ENCODE results near the gene GPD1L. TPM values are rescaled to one million over a fixed set of nuclear protein-coding genes. Genes with fewer than 3 reads are reported as not detected.

GPD1L gene
- total RNA-seq, 3 donors from 2014 or later (not counting 1 experiment from before 2014, with no cell fraction given) = 14.8 to 35.3 (median 28.4) TPM

GRCh38 chr3:32193101-32193500 lies 86.7 kb downstream of the GPD1L start:
- H3K27ac Mint-ChIP-seq = no peak overlapping the region
- no peaks in the 10 kb centered on the region for H3K9me3 ChIP-seq (ENCODE audit: control insufficient read depth, insufficient read depth, low read length)
- TF ChIP-seq, protein P1, sequence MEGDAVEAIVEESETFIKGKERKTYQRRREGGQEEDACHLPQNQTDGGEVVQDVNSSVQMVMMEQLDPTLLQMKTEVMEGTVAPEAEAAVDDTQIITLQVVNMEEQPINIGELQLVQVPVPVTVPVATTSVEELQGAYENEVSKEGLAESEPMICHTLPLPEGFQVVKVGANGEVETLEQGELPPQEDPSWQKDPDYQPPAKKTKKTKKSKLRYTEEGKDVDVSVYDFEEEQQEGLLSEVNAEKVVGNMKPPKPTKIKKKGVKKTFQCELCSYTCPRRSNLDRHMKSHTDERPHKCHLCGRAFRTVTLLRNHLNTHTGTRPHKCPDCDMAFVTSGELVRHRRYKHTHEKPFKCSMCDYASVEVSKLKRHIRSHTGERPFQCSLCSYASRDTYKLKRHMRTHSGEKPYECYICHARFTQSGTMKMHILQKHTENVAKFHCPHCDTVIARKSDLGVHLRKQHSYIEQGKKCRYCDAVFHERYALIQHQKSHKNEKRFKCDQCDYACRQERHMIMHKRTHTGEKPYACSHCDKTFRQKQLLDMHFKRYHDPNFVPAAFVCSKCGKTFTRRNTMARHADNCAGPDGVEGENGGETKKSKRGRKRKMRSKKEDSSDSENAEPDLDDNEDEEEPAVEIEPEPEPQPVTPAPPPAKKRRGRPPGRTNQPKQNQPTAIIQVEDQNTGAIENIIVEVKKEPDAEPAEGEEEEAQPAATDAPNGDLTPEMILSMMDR (IDR thresholded peaks at IDR 0.05) = no peak
- ATAC-seq (no peak), DNase-seq (no peak)
- H3K4me1 Mint-ChIP-seq = no peaks in the 10 kb centered on the region
- no peaks in the 10 kb centered on the region for H3K27me3 ChIP-seq (ENCODE audit: control insufficient read depth, insufficient read depth, low read length)
- H3K4me1 ChIP-seq (ENCODE audit: control insufficient read depth, insufficient read depth, low read length) = no peaks in the 10 kb centered on the region
- H3K36me3 ChIP-seq (ENCODE audit: control insufficient read depth, insufficient read depth, low read length) = no peaks in the 10 kb centered on the region
- intact Hi-C loops (cut with micrococcal nuclease) = no loop called here
- H3K4me3 Mint-ChIP-seq = no peak overlapping the region
- peaks cover 9 to 16% of the 10 kb centered on the region in 2 donors for H3K27me3 Mint-ChIP-seq (ENCODE audit: low read depth in 2 of 2)
- no peak overlapping the region for H3K4me3 ChIP-seq (ENCODE audit: low read length)
- H3K27ac ChIP-seq (ENCODE audit: low read length) = no peak overlapping the region
- H3K9me3 Mint-ChIP-seq = no peaks in the 10 kb centered on the region
- no peaks in the 10 kb centered on the region for H3K36me3 Mint-ChIP-seq

- no peak for ATAC-seq
- 94% methylated on average over 1 of the region's 1 CpG for WGBS (ENCODE audit: insufficient coverage)
These were observed 88.2 kb downstream of the GPD1L start for GRCh38 chr3:32194653-32195052.

GRCh38 chr3:32195995-32196540 lies 89.6 kb downstream of the GPD1L start:
- intact Hi-C loops (cut with micrococcal nuclease) = no loop called here
- Mint-ChIP-seq H3K27me3 (ENCODE audit: low read depth in 2 of 2) (peaks cover 11 to 30% of the 10 kb centered on the region in 2 donors), H3K4me1 (no peaks in the 10 kb centered on the region), H3K27ac (no peak overlapping the region), H3K9me3 (no peaks in the 10 kb centered on the region), H3K4me3 (no peak overlapping the region), H3K36me3 (no peaks in the 10 kb centered on the region)
- Histone ChIP-seq H3K9me3 (ENCODE audit: control insufficient read depth, insufficient read depth, low read length) (no peaks in the 10 kb centered on the region), H3K36me3 (ENCODE audit: control insufficient read depth, insufficient read depth, low read length) (no peaks in the 10 kb centered on the region), H3K4me1 (ENCODE audit: control insufficient read depth, insufficient read depth, low read length) (no peaks in the 10 kb centered on the region), H3K27me3 (ENCODE audit: control insufficient read depth, insufficient read depth, low read length) (no peaks in the 10 kb centered on the region), H3K4me3 (ENCODE audit: low read length) (no peak overlapping the region), H3K27ac (ENCODE audit: low read length) (no peak overlapping the region)
- no peak for DNase-seq
- ATAC-seq = no peak
- 78% methylated on average over 4 of the region's 4 CpGs for WGBS (ENCODE audit: insufficient coverage)
- TF ChIP-seq, protein P1 (IDR thresholded peaks at IDR 0.05) = no peak

More at GRCh38 chr3:32194653-32195052, 88.2 kb downstream of the GPD1L start:
- no peaks in the 10 kb centered on the region for H3K4me1 Mint-ChIP-seq
- Histone ChIP-seq H3K36me3 (ENCODE audit: control insufficient read depth, insufficient read depth, low read length) (no peaks in the 10 kb centered on the region), H3K4me3 (ENCODE audit: low read length) (no peak overlapping the region), H3K27ac (ENCODE audit: low read length) (no peak overlapping the region), H3K9me3 (ENCODE audit: control insufficient read depth, insufficient read depth, low read length) (no peaks in the 10 kb centered on the region), H3K4me1 (ENCODE audit: control insufficient read depth, insufficient read depth, low read length) (no peaks in the 10 kb centered on the region), H3K27me3 (ENCODE audit: control insufficient read depth, insufficient read depth, low read length) (no peaks in the 10 kb centered on the region)
- no peak for DNase-seq
- TF ChIP-seq, protein P1 (IDR thresholded peaks at IDR 0.05) = no peak
- H3K4me3 Mint-ChIP-seq = no peak overlapping the region
- no peak overlapping the region for H3K27ac Mint-ChIP-seq
- peaks cover 11 to 19% of the 10 kb centered on the region in 2 donors for H3K27me3 Mint-ChIP-seq (ENCODE audit: low read depth in 2 of 2)
- intact Hi-C loops (cut with micrococcal nuclease) = no loop called here
- H3K9me3 Mint-ChIP-seq = no peaks in the 10 kb centered on the region
- H3K36me3 Mint-ChIP-seq = no peaks in the 10 kb centered on the region

- Histone ChIP-seq H3K36me3 (ENCODE audit: control insufficient read depth, insufficient read depth, low read length) (no peaks in the 10 kb centered on the region), H3K27ac (ENCODE audit: low read length) (no peak overlapping the region), H3K9me3 (ENCODE audit: control insufficient read depth, insufficient read depth, low read length) (no peaks in the 10 kb centered on the region), H3K27me3 (ENCODE audit: control insufficient read depth, insufficient read depth, low read length) (no peaks in the 10 kb centered on the region), H3K4me1 (ENCODE audit: control insufficient read depth, insufficient read depth, low read length) (no peaks in the 10 kb centered on the region), H3K4me3 (ENCODE audit: low read length) (no peak overlapping the region)
- Mint-ChIP-seq H3K36me3 (no peaks in the 10 kb centered on the region), H3K4me3 (no peak overlapping the region), H3K27ac (no peak overlapping the region), H3K9me3 (no peaks in the 10 kb centered on the region), H3K4me1 (no peaks in the 10 kb centered on the region), H3K27me3 (ENCODE audit: low read depth in 2 of 2) (peaks cover 15 to 26% of the 10 kb centered on the region in 2 donors)
- WGBS (ENCODE audit: insufficient coverage) = 100% methylated on average over 1 of the region's 1 CpG
- ATAC-seq (no peak), DNase-seq (no peak)
- TF ChIP-seq, protein P1 (IDR thresholded peaks at IDR 0.05) = no peak
- intact Hi-C loops (cut with micrococcal nuclease) = no loop called here
These were observed 91.6 kb downstream of the GPD1L start for GRCh38 chr3:32197991-32198390.

Measured in natural killer cell (primary cell).